HEK293 (cell line): ENCODE data around the gene SYNJ2BP.

Experiments used
- CTCF ChIA-PET: fragments of 350-600 bp; formaldehyde crosslinking; extraction: SDS; loops from one replicate; lab custom pipeline; 2021; ENCODE audit warnings: antibody characterized with exemption; lab: Yijun Ruan, JAX
- POLR2A ChIA-PET: fragments of 300-600 bp; formaldehyde crosslinking; extraction: SDS; loops from one replicate; lab custom pipeline; 2020; ENCODE audit warnings: antibody characterized with exemption, inconsistent platforms; lab: Yijun Ruan, JAX
- H3K27ac ChIP-seq: fragments of 200-500 bp; sonication (Bioruptor generic); 2 replicates; pipeline ENCODE4 v1.5.1; 2014; ENCODE audit warnings: low read depth, low read length, control low read depth, inconsistent platforms; ENCODE audit errors: extremely low read depth
- H3K36me3 ChIP-seq, 2 experiments: fragments of 200-500 bp in 1 of 2; sonication (Bioruptor generic) in 1 of 2; 1 replicate in 1 of 2; 2 replicates in 1 of 2; pipeline ENCODE4 v1.5.1; 2014 to 2017; ENCODE audit warnings: inconsistent platforms in 2 of 2, low read length in 2 of 2; ENCODE audit not compliant: control insufficient read depth in 2 of 2, insufficient read depth in 1 of 2
- H3K4me1 ChIP-seq: fragments of 200-500 bp; sonication (Bioruptor generic); 2 replicates; pipeline ENCODE4 v1.5.1; 2014; ENCODE audit warnings: mild to moderate bottlenecking, low read length, inconsistent platforms; ENCODE audit not compliant: control insufficient read depth, insufficient read depth
- H3K4me3 ChIP-seq: 2 replicates; pipeline ENCODE4 v1.5.1; 2011; ENCODE audit warnings: low read depth, mild to moderate bottlenecking, control low read depth, low read length, moderate library complexity
- H3K9me3 ChIP-seq: fragments of 200-500 bp; sonication (Bioruptor generic); 2 replicates; pipeline ENCODE4 v1.5.1; 2014; ENCODE audit warnings: low read depth, low read length, inconsistent platforms; ENCODE audit not compliant: control insufficient read depth, insufficient read depth
- KLF8 ChIP-seq: fragments of 450-650 bp; formaldehyde crosslinking; IDR thresholded peaks from 2 replicates; pipeline ENCODE4 v1.5.1; 2016; ENCODE audit warnings: missing biosample characterization, missing genetic modification characterization
- SP3 ChIP-seq: fragments of 450-650 bp; formaldehyde crosslinking; IDR thresholded peaks from 2 replicates; pipeline ENCODE4 v1.5.1; 2016; ENCODE audit warnings: missing biosample characterization, missing genetic modification characterization
- ZBTB49 ChIP-seq: fragments of 450-650 bp; formaldehyde crosslinking; IDR thresholded peaks from 2 replicates; pipeline ENCODE4 v1.5.1; 2016; ENCODE audit warnings: missing biosample characterization, missing genetic modification characterization, low read depth
- ZFHX2 ChIP-seq: fragments of 450-650 bp; formaldehyde crosslinking; conservative IDR thresholded peaks from 2 replicates; pipeline ENCODE4 v1.5.1; 2016; ENCODE audit warnings: missing biosample characterization, missing genetic modification characterization
- ZNF112 ChIP-seq: fragments of 450-650 bp; formaldehyde crosslinking; IDR thresholded peaks from 2 replicates; pipeline ENCODE4 v1.5.0; 2017; ENCODE audit warnings: missing biosample characterization, missing genetic modification characterization
- ZNF350 ChIP-seq: fragments of 450-650 bp; formaldehyde crosslinking; IDR thresholded peaks from 2 replicates; pipeline ENCODE4 v1.5.0; 2017; ENCODE audit warnings: missing biosample characterization, mild to moderate bottlenecking, missing genetic modification characterization
- ZNF354C ChIP-seq: fragments of 450-650 bp; formaldehyde crosslinking; IDR thresholded peaks from 2 replicates; pipeline ENCODE4 v1.5.1; 2016; ENCODE audit warnings: missing biosample characterization, missing genetic modification characterization, low read depth, borderline replicate concordance
- ZNF37A ChIP-seq: fragments of 450-650 bp; IDR thresholded peaks from 2 replicates; pipeline ENCODE4 v1.5.1; 2018; ENCODE audit warnings: missing biosample characterization, missing genetic modification characterization
- ZNF426 ChIP-seq: fragments of 450-650 bp; formaldehyde crosslinking; IDR thresholded peaks from 2 replicates; pipeline ENCODE4 v1.5.1; 2017; ENCODE audit warnings: missing biosample characterization, missing genetic modification characterization, mild to moderate bottlenecking, inconsistent platforms, moderate library complexity
- ZNF433 ChIP-seq: fragments of 450-650 bp; formaldehyde crosslinking; IDR thresholded peaks from 2 replicates; pipeline ENCODE4 v1.5.1; 2016; ENCODE audit warnings: missing biosample characterization, missing genetic modification characterization, low read depth
- ZNF555 ChIP-seq: fragments of 450-650 bp; formaldehyde crosslinking; conservative IDR thresholded peaks from 2 replicates; pipeline ENCODE4 v1.5.1; 2017; ENCODE audit warnings: missing biosample characterization, mild to moderate bottlenecking, missing genetic modification characterization, inconsistent platforms
- ZNF596 ChIP-seq: fragments of 450-650 bp; IDR thresholded peaks from 2 replicates; pipeline ENCODE4 v1.5.0; 2018; ENCODE audit warnings: missing biosample characterization, mild to moderate bottlenecking, missing genetic modification characterization, moderate library complexity
- ZNF621 ChIP-seq: fragments of 450-650 bp; formaldehyde crosslinking; IDR thresholded peaks from 2 replicates; pipeline ENCODE4 v1.5.1; 2017; ENCODE audit warnings: missing biosample characterization, missing genetic modification characterization
- ZNF626 ChIP-seq: fragments of 450-650 bp; sonication (Bioruptor Pico); formaldehyde crosslinking; IDR thresholded peaks from 2 replicates; pipeline ENCODE4 v1.5.1; 2018; ENCODE audit warnings: missing biosample characterization, missing genetic modification characterization, inconsistent platforms
- ZNF629 ChIP-seq: fragments of 450-650 bp; formaldehyde crosslinking; IDR thresholded peaks from 2 replicates; pipeline ENCODE4 v1.5.1; 2017; ENCODE audit warnings: missing biosample characterization, missing genetic modification characterization
- ZNF670 ChIP-seq: fragments of 450-650 bp; formaldehyde crosslinking; IDR thresholded peaks from 2 replicates; pipeline ENCODE4 v1.5.1; 2016; ENCODE audit warnings: missing biosample characterization, missing genetic modification characterization, low read depth
- ZNF830 ChIP-seq: fragments of 450-650 bp; IDR thresholded peaks from 2 replicates; pipeline ENCODE4 v1.5.0; 2018; ENCODE audit warnings: missing biosample characterization, missing genetic modification characterization, low read depth, mild to moderate bottlenecking, moderate library complexity
- ZNF837 ChIP-seq: fragments of 450-650 bp; formaldehyde crosslinking; IDR thresholded peaks from 2 replicates; pipeline ENCODE4 v1.5.1; 2016; ENCODE audit warnings: missing biosample characterization, missing genetic modification characterization
- TF ChIP-seq, protein P1 (sequence below): fragments of 450-650 bp; formaldehyde crosslinking; IDR thresholded peaks from 2 replicates; pipeline ENCODE4; 2016; ENCODE audit warnings: missing biosample characterization, missing genetic modification characterization
- TF ChIP-seq, protein P2 (sequence below): fragments of 450-650 bp; formaldehyde crosslinking; IDR thresholded peaks from 2 replicates; pipeline ENCODE4 v1.5.0; 2017; ENCODE audit warnings: missing biosample characterization, missing genetic modification characterization, borderline replicate concordance
- TF ChIP-seq, protein P3 (sequence below): fragments of 450-650 bp; formaldehyde crosslinking; IDR thresholded peaks from 2 replicates; pipeline ENCODE4 v1.5.1; 2016; ENCODE audit warnings: missing biosample characterization, missing genetic modification characterization, borderline replicate concordance
- TF ChIP-seq, protein P4 (sequence below): fragments of 450-650 bp; formaldehyde crosslinking; IDR thresholded peaks from 2 replicates; pipeline ENCODE4 v1.5.1; 2016; ENCODE audit warnings: missing biosample characterization, missing genetic modification characterization

SYNJ2BP gene

GRCh38 chr14:70391493-70392391 is 25.1 kb downstream of the SYNJ2BP start:
- no peak overlapping the region for H3K27ac ChIP-seq
- H3K4me3 ChIP-seq = no peak overlapping the region
- no peaks in the 10 kb centered on the region for H3K4me1 ChIP-seq
- CTCF ChIA-PET = no interaction called here
- TF ChIP-seq ZNF433 (tag by site-specific recombination) = no peak
- no peak for TF ChIP-seq ZNF37A
- TF ChIP-seq, protein P1, sequence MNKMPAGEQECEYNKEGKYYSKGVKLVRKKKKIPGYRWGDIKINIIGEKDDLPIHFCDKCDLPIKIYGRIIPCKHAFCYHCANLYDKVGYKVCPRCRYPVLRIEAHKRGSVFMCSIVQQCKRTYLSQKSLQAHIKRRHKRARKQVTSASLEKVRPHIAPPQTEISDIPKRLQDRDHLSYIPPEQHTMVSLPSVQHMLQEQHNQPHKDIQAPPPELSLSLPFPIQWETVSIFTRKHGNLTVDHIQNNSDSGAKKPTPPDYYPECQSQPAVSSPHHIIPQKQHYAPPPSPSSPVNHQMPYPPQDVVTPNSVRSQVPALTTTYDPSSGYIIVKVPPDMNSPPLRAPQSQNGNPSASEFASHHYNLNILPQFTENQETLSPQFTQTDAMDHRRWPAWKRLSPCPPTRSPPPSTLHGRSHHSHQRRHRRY (tag by site-specific recombination) = no peak
- no peak for TF ChIP-seq ZFHX2 (tag by site-specific recombination)
- TF ChIP-seq, protein P2, sequence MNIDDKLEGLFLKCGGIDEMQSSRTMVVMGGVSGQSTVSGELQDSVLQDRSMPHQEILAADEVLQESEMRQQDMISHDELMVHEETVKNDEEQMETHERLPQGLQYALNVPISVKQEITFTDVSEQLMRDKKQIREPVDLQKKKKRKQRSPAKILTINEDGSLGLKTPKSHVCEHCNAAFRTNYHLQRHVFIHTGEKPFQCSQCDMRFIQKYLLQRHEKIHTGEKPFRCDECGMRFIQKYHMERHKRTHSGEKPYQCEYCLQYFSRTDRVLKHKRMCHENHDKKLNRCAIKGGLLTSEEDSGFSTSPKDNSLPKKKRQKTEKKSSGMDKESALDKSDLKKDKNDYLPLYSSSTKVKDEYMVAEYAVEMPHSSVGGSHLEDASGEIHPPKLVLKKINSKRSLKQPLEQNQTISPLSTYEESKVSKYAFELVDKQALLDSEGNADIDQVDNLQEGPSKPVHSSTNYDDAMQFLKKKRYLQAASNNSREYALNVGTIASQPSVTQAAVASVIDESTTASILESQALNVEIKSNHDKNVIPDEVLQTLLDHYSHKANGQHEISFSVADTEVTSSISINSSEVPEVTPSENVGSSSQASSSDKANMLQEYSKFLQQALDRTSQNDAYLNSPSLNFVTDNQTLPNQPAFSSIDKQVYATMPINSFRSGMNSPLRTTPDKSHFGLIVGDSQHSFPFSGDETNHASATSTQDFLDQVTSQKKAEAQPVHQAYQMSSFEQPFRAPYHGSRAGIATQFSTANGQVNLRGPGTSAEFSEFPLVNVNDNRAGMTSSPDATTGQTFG = no peak
- no peak for TF ChIP-seq ZNF621 (tag by site-specific recombination)
- no peak for TF ChIP-seq ZNF670 (tag by site-specific recombination)
- no peak for TF ChIP-seq ZNF555
- no peak for TF ChIP-seq KLF8 (tag by site-specific recombination)
- TF ChIP-seq ZNF112 (tag by site-specific recombination) = no peak
- TF ChIP-seq ZNF626 (tag by site-specific recombination) = no peak
- TF ChIP-seq ZNF629 (tag by site-specific recombination) = no peak
- no peak for TF ChIP-seq ZNF830
- TF ChIP-seq ZBTB49 (tag by site-specific recombination) = no peak
- no peak for TF ChIP-seq ZNF426 (tag by site-specific recombination)
- TF ChIP-seq ZNF596 (tag by site-specific recombination) = no peak
- no peak for TF ChIP-seq ZNF354C (tag by site-specific recombination)
- TF ChIP-seq, all 188 proteins: peak for 0
- POLR2A ChIA-PET = no interaction called here
- H3K9me3 ChIP-seq = no peaks in the 10 kb centered on the region
- H3K36me3 ChIP-seq = peaks cover 0 to 8% of the 10 kb centered on the region in 2 experiments

DNA sequence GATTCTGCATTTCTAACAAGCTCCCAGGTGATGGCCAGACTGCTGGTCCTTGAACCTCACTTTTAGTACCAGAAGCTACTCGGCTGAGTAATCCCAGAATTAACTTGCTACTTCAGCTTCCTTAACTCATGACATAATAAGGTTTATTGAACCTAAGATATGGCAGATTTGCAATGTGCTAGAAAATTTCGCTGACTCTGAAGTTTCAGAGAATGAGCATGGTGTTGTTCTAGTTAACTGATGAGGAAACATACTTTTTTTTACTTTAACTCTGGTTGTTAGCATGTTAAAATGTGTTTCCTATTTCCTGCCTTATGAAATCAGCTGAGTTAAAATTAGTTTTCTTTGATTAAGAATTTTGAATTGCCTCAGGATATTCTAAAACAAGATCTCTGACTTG is 34.4 kb downstream of the SYNJ2BP start:
- Histone ChIP-seq H3K36me3 (peaks cover 6 to 15% of the 10 kb centered on the region in 2 experiments), H3K27ac (no peak overlapping the region), H3K4me1 (peaks cover 2% of the 10 kb centered on the region; the same call in 1 of the 2 replicates), H3K4me3 (no peak overlapping the region), H3K9me3 (no peaks in the 10 kb centered on the region)
- POLR2A ChIA-PET = no interaction called here
- CTCF ChIA-PET = no interaction called here
- no peak for TF ChIP-seq ZFHX2 (tag by site-specific recombination)
- no peak for TF ChIP-seq ZNF350 (tag by site-specific recombination)
- TF ChIP-seq, protein P3, sequence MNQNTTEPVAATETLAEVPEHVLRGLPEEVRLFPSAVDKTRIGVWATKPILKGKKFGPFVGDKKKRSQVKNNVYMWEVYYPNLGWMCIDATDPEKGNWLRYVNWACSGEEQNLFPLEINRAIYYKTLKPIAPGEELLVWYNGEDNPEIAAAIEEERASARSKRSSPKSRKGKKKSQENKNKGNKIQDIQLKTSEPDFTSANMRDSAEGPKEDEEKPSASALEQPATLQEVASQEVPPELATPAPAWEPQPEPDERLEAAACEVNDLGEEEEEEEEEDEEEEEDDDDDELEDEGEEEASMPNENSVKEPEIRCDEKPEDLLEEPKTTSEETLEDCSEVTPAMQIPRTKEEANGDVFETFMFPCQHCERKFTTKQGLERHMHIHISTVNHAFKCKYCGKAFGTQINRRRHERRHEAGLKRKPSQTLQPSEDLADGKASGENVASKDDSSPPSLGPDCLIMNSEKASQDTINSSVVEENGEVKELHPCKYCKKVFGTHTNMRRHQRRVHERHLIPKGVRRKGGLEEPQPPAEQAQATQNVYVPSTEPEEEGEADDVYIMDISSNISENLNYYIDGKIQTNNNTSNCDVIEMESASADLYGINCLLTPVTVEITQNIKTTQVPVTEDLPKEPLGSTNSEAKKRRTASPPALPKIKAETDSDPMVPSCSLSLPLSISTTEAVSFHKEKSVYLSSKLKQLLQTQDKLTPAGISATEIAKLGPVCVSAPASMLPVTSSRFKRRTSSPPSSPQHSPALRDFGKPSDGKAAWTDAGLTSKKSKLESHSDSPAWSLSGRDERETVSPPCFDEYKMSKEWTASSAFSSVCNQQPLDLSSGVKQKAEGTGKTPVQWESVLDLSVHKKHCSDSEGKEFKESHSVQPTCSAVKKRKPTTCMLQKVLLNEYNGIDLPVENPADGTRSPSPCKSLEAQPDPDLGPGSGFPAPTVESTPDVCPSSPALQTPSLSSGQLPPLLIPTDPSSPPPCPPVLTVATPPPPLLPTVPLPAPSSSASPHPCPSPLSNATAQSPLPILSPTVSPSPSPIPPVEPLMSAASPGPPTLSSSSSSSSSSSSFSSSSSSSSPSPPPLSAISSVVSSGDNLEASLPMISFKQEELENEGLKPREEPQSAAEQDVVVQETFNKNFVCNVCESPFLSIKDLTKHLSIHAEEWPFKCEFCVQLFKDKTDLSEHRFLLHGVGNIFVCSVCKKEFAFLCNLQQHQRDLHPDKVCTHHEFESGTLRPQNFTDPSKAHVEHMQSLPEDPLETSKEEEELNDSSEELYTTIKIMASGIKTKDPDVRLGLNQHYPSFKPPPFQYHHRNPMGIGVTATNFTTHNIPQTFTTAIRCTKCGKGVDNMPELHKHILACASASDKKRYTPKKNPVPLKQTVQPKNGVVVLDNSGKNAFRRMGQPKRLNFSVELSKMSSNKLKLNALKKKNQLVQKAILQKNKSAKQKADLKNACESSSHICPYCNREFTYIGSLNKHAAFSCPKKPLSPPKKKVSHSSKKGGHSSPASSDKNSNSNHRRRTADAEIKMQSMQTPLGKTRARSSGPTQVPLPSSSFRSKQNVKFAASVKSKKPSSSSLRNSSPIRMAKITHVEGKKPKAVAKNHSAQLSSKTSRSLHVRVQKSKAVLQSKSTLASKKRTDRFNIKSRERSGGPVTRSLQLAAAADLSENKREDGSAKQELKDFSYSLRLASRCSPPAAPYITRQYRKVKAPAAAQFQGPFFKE = no peak
- TF ChIP-seq, protein P4, sequence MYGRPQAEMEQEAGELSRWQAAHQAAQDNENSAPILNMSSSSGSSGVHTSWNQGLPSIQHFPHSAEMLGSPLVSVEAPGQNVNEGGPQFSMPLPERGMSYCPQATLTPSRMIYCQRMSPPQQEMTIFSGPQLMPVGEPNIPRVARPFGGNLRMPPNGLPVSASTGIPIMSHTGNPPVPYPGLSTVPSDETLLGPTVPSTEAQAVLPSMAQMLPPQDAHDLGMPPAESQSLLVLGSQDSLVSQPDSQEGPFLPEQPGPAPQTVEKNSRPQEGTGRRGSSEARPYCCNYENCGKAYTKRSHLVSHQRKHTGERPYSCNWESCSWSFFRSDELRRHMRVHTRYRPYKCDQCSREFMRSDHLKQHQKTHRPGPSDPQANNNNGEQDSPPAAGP (tag by site-specific recombination) = no peak
- no peak for TF ChIP-seq SP3 (tag by site-specific recombination)
- no peak for TF ChIP-seq ZNF837
